A549 (cell line): ENCODE results near the gene PGLYRP2. TPM values are rescaled to one million over a fixed set of nuclear protein-coding genes. Genes with fewer than 3 reads are reported as not detected.

Source experiments
- ATAC-seq, 2 experiments: fragments of 200-7000 bp in 1 of 2; fragments of >200 bp in 1 of 2; cut with Nextera tagmentation in 1 of 2; cut with Tn5 transposase in 1 of 2; 3 replicates each; pipeline versions ENCODE4 v1.8.0 to v1.9.1; 2018 to 2020; ENCODE audit warnings: mild to moderate bottlenecking in 1 of 2, moderate library complexity in 1 of 2
- CTCF ChIA-PET: fragments of 300-600 bp; sonication (Branson Sonifier 250); formaldehyde crosslinking; extraction: SDS; loops from one replicate; lab custom pipeline; 2021; ENCODE audit warnings: antibody characterized with exemption, inconsistent platforms; lab: Yijun Ruan, JAX
- POLR2A ChIA-PET: fragments of 350-600 bp; formaldehyde crosslinking; extraction: SDS; loops from one replicate; lab custom pipeline; 2021; ENCODE audit warnings: antibody characterized with exemption, inconsistent platforms; lab: Yijun Ruan, JAX
- DNase-seq, 2 experiments: peaks; one replicate each; pipeline versions ENCODE4 v3.0.0 to v3.0.0-alpha.2; 2011 to 2016; ENCODE audit warnings: low read depth in 1 of 2, low spot score in 1 of 2
- FAIRE-seq: peaks from 2 replicates; lab custom pipeline; 2011; peaks lifted over from hg19 to GRCh38; lab: Jason Lieb, UNC
- H3K27ac ChIP-seq, 2 experiments: fragments of >200 bp; sonication (Bioruptor Twin); formaldehyde crosslinking; 3 replicates each; pipeline ENCODE4 v1.5.1; 2016 to 2017
- H3K4me1 ChIP-seq: fragments of >200 bp; sonication (Bioruptor Twin); formaldehyde crosslinking; 3 replicates; pipeline ENCODE4 v1.6.1; 2016
- H3K4me2 ChIP-seq: fragments of >200 bp; sonication (Bioruptor Twin); formaldehyde crosslinking; 3 replicates; pipeline ENCODE4 v1.6.1; 2016
- H3K4me3 ChIP-seq: fragments of >200 bp; sonication (Bioruptor Twin); formaldehyde crosslinking; 3 replicates; pipeline ENCODE4 v1.5.1; 2016
- H3K9me3 ChIP-seq: fragments of >200 bp; sonication (Bioruptor Twin); formaldehyde crosslinking; 3 replicates; pipeline ENCODE4 v1.6.1; 2016
- CBX2 ChIP-seq: fragments of 200-600 bp; sonication (generic); IDR thresholded peaks from 2 replicates; pipeline ENCODE4 v1.6.1; 2016; ENCODE audit warnings: low read depth, mild to moderate bottlenecking, borderline replicate concordance
- CHD2 ChIP-seq: fragments of 150-350 bp; IDR thresholded peaks from 2 replicates; pipeline ENCODE4 v1.6.1; 2014; ENCODE audit warnings: low read length; ENCODE audit not compliant: partially characterized antibody
- ELK1 ChIP-seq: fragments of 150-350 bp; IDR thresholded peaks from 2 replicates; pipeline ENCODE4 v1.6.1; 2014; ENCODE audit warnings: low read depth, mild to moderate bottlenecking, low read length
- FOSB ChIP-seq: fragments of 250-450 bp; sonication (Bioruptor Pico); IDR thresholded peaks from 2 replicates; pipeline ENCODE4 v1.5.0; 2020; ENCODE audit warnings: mild to moderate bottlenecking, moderate library complexity
- FOSL2 ChIP-seq, 2 experiments: fragments of 450-650 bp in 1 of 2; fragments of >200 bp in 1 of 2; sonication (Bioruptor Twin) in 1 of 2; formaldehyde crosslinking; IDR thresholded peaks; 2 replicates each; pipeline versions ENCODE4 v1.5.0 to v1.6.1; 2016 to 2020; ENCODE audit warnings: mild to moderate bottlenecking in 1 of 2, moderate library complexity in 1 of 2
- GATA3 ChIP-seq: IDR thresholded peaks from 2 replicates; pipeline ENCODE4 v1.6.1; 2012; ENCODE audit warnings: borderline replicate concordance
- HOXA7 ChIP-seq: fragments of 250-450 bp; sonication (Bioruptor Pico); IDR thresholded peaks from 2 replicates; pipeline ENCODE4 v1.5.0; 2020; ENCODE audit warnings: mild to moderate bottlenecking, moderate library complexity
- HOXB5 ChIP-seq: fragments of 250-450 bp; sonication (Bioruptor Pico); IDR thresholded peaks from 2 replicates; pipeline ENCODE4 v1.5.0; 2020; ENCODE audit warnings: mild to moderate bottlenecking, moderate library complexity
- MAX ChIP-seq: IDR thresholded peaks from 2 replicates; pipeline ENCODE4 v1.6.1; 2012
- NR3C1 ChIP-seq: fragments of >200 bp; sonication (Bioruptor Twin); formaldehyde crosslinking; IDR thresholded peaks from 3 replicates; pipeline ENCODE4 v1.6.1; 2017
- RNF2 ChIP-seq: fragments of 200-600 bp; sonication (generic); IDR thresholded peaks from 2 replicates; pipeline ENCODE4 v1.6.1; 2016; ENCODE audit warnings: low read depth, mild to moderate bottlenecking, antibody characterized with exemption, moderate library complexity, borderline replicate concordance
- SREBF2 ChIP-seq: fragments of 450-650 bp; IDR thresholded peaks from 2 replicates; pipeline ENCODE4 v1.6.1; 2014; ENCODE audit warnings: mild to moderate bottlenecking, moderate library complexity
- TP53 ChIP-seq: fragments of 250-450 bp; sonication (Bioruptor Pico); IDR thresholded peaks from 2 replicates; pipeline ENCODE4 v1.5.0; 2021; ENCODE audit warnings: mild to moderate bottlenecking, moderate library complexity
- ZFP36 ChIP-seq: fragments of 450-650 bp; IDR thresholded peaks from 2 replicates; pipeline ENCODE4 v1.6.1; 2014; ENCODE audit warnings: borderline replicate concordance; ENCODE audit not compliant: partially characterized antibody
- WGBS: methylation state at CpG from one replicate; pipeline ENCODE4 v1.1.6; 2017; ENCODE audit errors: missing lambda C conversion rate; 5-methylcytosine and 5-hydroxymethylcytosine counted together
- polyA plus RNA-seq, 4 experiments: library from polyadenylated mRNA; depleted of rRNA in 3 of 4; stranded (reverse); fragments of >200 nt; fragmentation: RNase III in 1 of 4; extraction: RNeasy Plus Mini Kit Qiagen cat#74134 plus additional on column Dnase treatment in 1 of 4; gene quantifications; 2 replicates in 3 of 4; 3 replicates in 1 of 4; pipeline ENCODE4 v1.2.3, GENCODE V29; 2011 to 2017

PGLYRP2 gene
- polyA plus RNA-seq, 2 of the 4 experiments (the other 2 are of a cell fraction): not detected

- no peak overlapping the region for H3K4me2 ChIP-seq
- no peak overlapping the region for H3K4me3 ChIP-seq
- FAIRE-seq: no peak
- TF ChIP-seq HOXB5 (CRISPR knock-in tag): no peak
- no peak for TF ChIP-seq NR3C1
- TF ChIP-seq GATA3: no peak
- no peak for TF ChIP-seq CBX2
- no peak for TF ChIP-seq FOSB (CRISPR knock-in tag)
- TF ChIP-seq FOSL2 (IDR thresholded peaks at IDR 0.05): no peak
- no peak for TF ChIP-seq FOSL2 (CRISPR knock-in tag; IDR thresholded peaks at IDR 0.05)
- no peak for TF ChIP-seq MAX
- no peak for TF ChIP-seq HOXA7 (CRISPR knock-in tag)
- POLR2A ChIA-PET: no interaction called here
- CTCF ChIA-PET: interaction anchor here (0.6 to 1.2 kb wide), 2 partner anchors 44 to 93 kb away, joined by 3 to 5 read pairs; partner anchors contain the start of gene AKAP8L
- WGBS: 77% methylated on average over 15 of the region's 19 CpGs
- no peaks in the 10 kb centered on the region for H3K4me1 ChIP-seq
- H3K27ac ChIP-seq: no peak overlapping the region
- DNase-seq: no peak
- ATAC-seq: no peak
- H3K9me3 ChIP-seq: peaks cover 9% of the 10 kb centered on the region; the same call in 2 of the 3 replicates
Measured at GRCh38 chr19:15511671-15512424, 32.5 kb upstream of the PGLYRP2 start.

- H3K4me1 ChIP-seq: no peaks in the 10 kb centered on the region
- TF ChIP-seq SREBF2 (no peak), ELK1 (no peak), CHD2 (no peak), TP53 (CRISPR knock-in tag) (no peak)
- WGBS: 28% methylated on average over 9 of the region's 52 CpGs
- CTCF ChIA-PET: interaction anchor here (1.0 kb wide), 1 partner anchor 408 kb away, joined by 3 read pairs; no protein-coding TSS in a partner anchor
- peak within 1 kb of the TSS; percentile 79 for H3K4me2 ChIP-seq
- peak within 1 kb of the TSS; percentile 44 for H3K4me3 ChIP-seq
- H3K9me3 ChIP-seq: no peaks in the 10 kb centered on the region
- peak within 1 kb of the TSS in 1 of 2 experiments; percentile 60; a peak in 3 of 6 replicates for H3K27ac ChIP-seq
- ATAC-seq: peak; percentile 45 to 60; a peak in 4 of 6 replicates
- no peak for FAIRE-seq
- POLR2A ChIA-PET: no interaction called here
- DNase-seq: no peak
Measured at GRCh38 chr19:15508035-15508710, 28.9 kb upstream of the PGLYRP2 start, which contains the start of gene CYP4F22. CYP4F22 (plus strand) TSS chr19:15508525; CDS start chr19:15525337, 16,812 bp downstream.

- no peak overlapping the region for H3K4me3 ChIP-seq
- 78% methylated on average over 9 of the region's 14 CpGs for WGBS
- TF ChIP-seq ZFP36: peak; percentile 42
- no peak for TF ChIP-seq RNF2
- TF ChIP-seq, all 56 proteins: peak for 1
- no peaks in the 10 kb centered on the region for H3K9me3 ChIP-seq
- no peak overlapping the region for H3K4me2 ChIP-seq
- FAIRE-seq (no peak), DNase-seq (no peak), ATAC-seq (no peak)
- CTCF ChIA-PET: interaction anchor here (0.6 to 1.3 kb wide), 3 partner anchors 28 to 407 kb away, joined by 3 to 4 read pairs (median 3); partner anchors contain the start of gene PGLYRP2
- no peaks in the 10 kb centered on the region for H3K4me1 ChIP-seq
- POLR2A ChIA-PET: no interaction called here
- H3K27ac ChIP-seq: no peak overlapping the region
Measured at GRCh38 chr19:15507068-15508034, 28.1 kb upstream of the PGLYRP2 start.
